Breast epithelium (tissue), 4 donors: ENCODE data around the gene PPRC1. TPM values are rescaled to one million over a fixed set of nuclear protein-coding genes. Genes with fewer than 3 reads are reported as not detected.

Source experiments
- DNase-seq, 2 donors: peaks; one replicate each; pipeline ENCODE4 v3.0.0-alpha.2; 2019; ENCODE audit warnings: low spot score in 2 of 2
- H3K27ac ChIP-seq, 2 donors: fragments of 200-600 bp; sonication (generic) in 1 of 2; one replicate each; pipeline ENCODE4 v1.5.1; 2016 to 2019; ENCODE audit warnings: mild to moderate bottlenecking in 1 of 2
- H3K27me3 ChIP-seq, 2 donors: fragments of 200-600 bp; sonication (generic) in 1 of 2; one replicate each; pipeline versions ENCODE4 v1.5.1 to v1.6.0; 2017 to 2019; ENCODE audit warnings: control low read depth in 1 of 2, mild to moderate bottlenecking in 1 of 2
- H3K36me3 ChIP-seq: fragments of 200-600 bp; one replicate; pipeline ENCODE4 v1.5.1; 2019
- H3K4me1 ChIP-seq, 2 donors: fragments of 200-600 bp; sonication (generic); one replicate each; pipeline ENCODE4 v1.5.1; 2016 to 2019; ENCODE audit warnings: control low read depth in 1 of 2
- H3K4me3 ChIP-seq, 3 donors: fragments of 200-600 bp; sonication (generic); 1 replicate in 2 of 3; 2 replicates in 1 of 3; pipeline ENCODE4 v1.5.1; 2016 to 2019; ENCODE audit warnings: mild to moderate bottlenecking in 3 of 3, moderate library complexity in 2 of 3
- H3K9me3 ChIP-seq, 2 donors: fragments of 200-600 bp; sonication (generic) in 1 of 2; one replicate each; pipeline ENCODE4 v1.5.1; 2016 to 2019; ENCODE audit warnings: control low read depth in 1 of 2
- CTCF ChIP-seq, 3 donors: fragments of 450-650 bp; IDR thresholded peaks; one replicate each; pipeline ENCODE4 v1.5.1; 2016 to 2017; ENCODE audit warnings: antibody characterized with exemption in 3 of 3, mild to moderate bottlenecking in 3 of 3, moderate library complexity in 3 of 3
- POLR2A ChIP-seq: fragments of 450-650 bp; IDR thresholded peaks from one replicate; pipeline ENCODE4 v1.6.1; 2016; ENCODE audit warnings: antibody characterized with exemption, mild to moderate bottlenecking, moderate library complexity
- POLR2AphosphoS5 ChIP-seq, 3 donors: sonication (generic); formaldehyde crosslinking; IDR thresholded peaks; one replicate each; pipeline ENCODE4 v1.6.1; 2017; ENCODE audit warnings: antibody characterized with exemption in 3 of 3
- intact Hi-C: fragments of 100-400 bp; cut with DNase I; formaldehyde crosslinking; loops from one replicate; pipeline ENCODE4 v1.15.1; 2023; ENCODE audit warnings: low total_unique reads
- total RNA-seq, 3 donors: library from RNA; depleted of rRNA; stranded (reverse); fragments of >200 nt; gene quantifications; one replicate each; pipeline ENCODE4 v1.1.0, GENCODE V29; 2016

PPRC1 gene
- total RNA-seq, 3 donors from 2014 or later: 9.1 to 21.0 (median 19.8) TPM

- Histone ChIP-seq H3K27me3 (no peaks in the 10 kb centered on the region), H3K4me3 (no peak overlapping the region), H3K4me1 (peaks cover 0 to 8% of the 10 kb centered on the region in 2 donors), H3K9me3 (no peaks in the 10 kb centered on the region), H3K27ac (no peak overlapping the region), H3K36me3 (no peaks in the 10 kb centered on the region)
- intact Hi-C loops: no loop called here
- DNase-seq: no peak
- TF ChIP-seq POLR2A (no peak), POLR2AphosphoS5 (IDR thresholded peaks at IDR 0.05) (no peak), CTCF (IDR thresholded peaks at IDR 0.05) (no peak)
Observed at GRCh38 chr10:102131286-102132170, 1.3 kb upstream of the PPRC1 start.

- peak overlapping the region; percentile 88 to 91 for H3K27ac ChIP-seq
- TF ChIP-seq POLR2AphosphoS5 (IDR thresholded peaks at IDR 0.05) (no peak), CTCF (IDR thresholded peaks at IDR 0.05) (no peak)
- peaks cover 0 to 8% of the 10 kb centered on the region in 2 donors for H3K4me1 ChIP-seq
- intact Hi-C loops: no loop called here
- no peaks in the 10 kb centered on the region for H3K36me3 ChIP-seq
- no peak for DNase-seq
- no peaks in the 10 kb centered on the region for H3K27me3 ChIP-seq
- H3K4me3 ChIP-seq: peak overlapping the region; percentile 77 to 94 (median 93)
- H3K9me3 ChIP-seq: no peaks in the 10 kb centered on the region
Observed at GRCh38 chr10:102132193-102132562, 662 bp upstream of the PPRC1 start.

GRCh38 chr10:102133373-102134195 is 744 bp downstream of the PPRC1 start:
- Histone ChIP-seq H3K9me3 (no peaks in the 10 kb centered on the region), H3K27me3 (no peaks in the 10 kb centered on the region), H3K27ac (peak overlapping the region; percentile 88 to 91), H3K4me1 (peaks cover 0 to 8% of the 10 kb centered on the region in 2 donors), H3K4me3 (peak overlapping the region; percentile 77 to 94 (median 93)), H3K36me3 (no peaks in the 10 kb centered on the region)
- TF ChIP-seq POLR2A (no peak), POLR2AphosphoS5 (IDR thresholded peaks at IDR 0.05) (peak in 1 of 3 donors; percentile 15), CTCF (IDR thresholded peaks at IDR 0.05) (no peak)
- intact Hi-C loops: no loop called here
- peak; percentile 59 to 60 for DNase-seq

GRCh38 chr10:102134416-102134815 is 1.6 kb downstream of the PPRC1 start:
- Histone ChIP-seq H3K9me3 (no peaks in the 10 kb centered on the region), H3K27ac (peak overlapping the region in 1 of 2 donors; percentile 88), H3K27me3 (no peaks in the 10 kb centered on the region), H3K4me3 (peak overlapping the region; percentile 77 to 94 (median 93)), H3K4me1 (peaks cover 0 to 8% of the 10 kb centered on the region in 2 donors), H3K36me3 (peaks cover 2% of the 10 kb centered on the region)
- intact Hi-C loops: no loop called here
- TF ChIP-seq POLR2A (no peak), POLR2AphosphoS5 (IDR thresholded peaks at IDR 0.05) (no peak)
- no peak for DNase-seq

- Histone ChIP-seq H3K4me3 (no peak overlapping the region), H3K36me3 (peaks cover 3% of the 10 kb centered on the region), H3K9me3 (no peaks in the 10 kb centered on the region), H3K27ac (no peak overlapping the region), H3K27me3 (no peaks in the 10 kb centered on the region), H3K4me1 (peaks cover 0 to 8% of the 10 kb centered on the region in 2 donors)
- no peak for DNase-seq
- TF ChIP-seq POLR2AphosphoS5 (IDR thresholded peaks at IDR 0.05) (no peak), CTCF (IDR thresholded peaks at IDR 0.05) (no peak), POLR2A (no peak)
- intact Hi-C loops: no loop called here
Observed at GRCh38 chr10:102135956-102136526, 3.2 kb downstream of the PPRC1 start.
